Measurements from ENCODE around the gene ZWILCH.
"Not testable (repeated sequence)": the region's sequence is repeated elsewhere in the genome, so short reads cannot be mapped to it uniquely, and the experiment has no call there.

ZWILCH gene

GRCh38 chr15:66504563-66505429 is at the start of gene ZWILCH, which contains the start of gene RPL4:
Gene ZWILCH (plus strand): TSS chr15:66505326. CDS start chr15:66505339, 13 bp downstream.
Gene RPL4 (minus strand): TSS chr15:66504855. CDS start chr15:66504790, 65 bp downstream.
- DNase-seq (ENCODE audit: low read depth) = peak; percentile 77

GRCh38 chr15:66456211-66456610 is 48.9 kb upstream of the ZWILCH start:
- no peak for DNase-seq (ENCODE audit: low read depth)

DNA sequence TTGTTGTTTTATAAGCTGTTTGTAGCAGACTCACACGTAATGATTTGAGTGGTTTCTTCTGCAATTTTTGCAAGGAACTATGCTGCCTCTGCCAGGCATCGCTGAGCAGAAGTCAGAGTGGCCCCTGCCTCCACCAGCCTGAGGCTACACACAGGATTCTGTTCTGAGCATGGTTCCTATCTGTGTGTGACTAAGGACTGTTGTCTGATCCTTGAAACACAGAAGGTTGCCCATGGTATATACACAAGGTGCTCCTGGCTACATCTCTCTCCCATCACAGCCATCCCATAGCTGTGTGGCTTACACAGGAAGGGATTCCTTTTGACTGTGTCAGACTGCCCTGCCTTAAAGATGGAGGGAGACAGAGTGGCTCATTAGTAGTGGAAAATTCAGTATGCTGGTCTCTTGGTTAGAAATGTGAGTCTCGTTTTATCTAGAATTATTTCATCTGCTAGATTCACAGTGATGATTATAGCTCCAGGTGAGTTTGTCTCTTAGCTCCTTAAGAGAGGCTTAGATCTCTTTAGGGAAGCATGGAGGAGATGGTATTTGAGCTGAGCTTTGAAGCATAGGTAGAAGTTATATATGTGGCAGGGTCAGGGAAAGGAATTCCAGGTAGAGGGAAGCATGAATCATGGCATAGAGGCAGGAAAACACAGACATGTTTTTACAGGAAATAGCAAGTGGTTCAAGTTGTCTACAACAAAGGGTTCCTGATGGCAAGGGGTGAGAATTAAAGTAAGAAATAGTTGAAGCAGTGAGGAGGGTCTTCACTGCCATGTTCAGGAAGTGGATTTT is 45.1 kb upstream of the ZWILCH start:
- DNase-seq (ENCODE audit: low read depth) = no peak

DNA sequence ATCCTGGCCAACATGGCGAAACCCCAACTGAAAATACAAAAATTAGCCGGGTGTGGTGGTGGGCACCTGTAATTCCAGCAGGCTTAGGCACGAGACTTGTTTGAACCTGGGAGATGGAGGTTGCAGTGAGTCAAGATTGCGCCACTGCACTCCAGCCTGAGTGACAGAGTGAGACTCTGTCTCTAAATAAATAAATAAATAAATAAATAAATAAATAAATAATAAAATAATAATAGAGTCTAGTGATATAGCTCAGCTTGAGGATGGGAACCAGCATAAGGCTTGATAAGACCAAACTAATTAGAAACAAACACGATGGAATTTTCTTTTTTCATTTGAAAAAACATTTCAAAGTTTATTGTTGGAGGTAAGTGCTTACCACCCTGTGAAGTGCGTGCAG is 43.8 kb upstream of the ZWILCH start:
- DNase-seq (ENCODE audit: low read depth) = not testable (repeated sequence)

- DNase-seq (ENCODE audit: low read depth) = no peak
Observed at GRCh38 chr15:66461917-66462316, 43.2 kb upstream of the ZWILCH start.

GRCh38 chr15:66462627-66463026 is 42.5 kb upstream of the ZWILCH start:
- DNase-seq (ENCODE audit: low read depth) = no peak

- DNase-seq (ENCODE audit: low read depth) = not testable (repeated sequence)
Observed at GRCh38 chr15:66465294-66465693, 39.8 kb upstream of the ZWILCH start.

- not testable (repeated sequence) for DNase-seq (ENCODE audit: low read depth)
Observed at GRCh38 chr15:66467162-66468040, 37.7 kb upstream of the ZWILCH start.

DNA sequence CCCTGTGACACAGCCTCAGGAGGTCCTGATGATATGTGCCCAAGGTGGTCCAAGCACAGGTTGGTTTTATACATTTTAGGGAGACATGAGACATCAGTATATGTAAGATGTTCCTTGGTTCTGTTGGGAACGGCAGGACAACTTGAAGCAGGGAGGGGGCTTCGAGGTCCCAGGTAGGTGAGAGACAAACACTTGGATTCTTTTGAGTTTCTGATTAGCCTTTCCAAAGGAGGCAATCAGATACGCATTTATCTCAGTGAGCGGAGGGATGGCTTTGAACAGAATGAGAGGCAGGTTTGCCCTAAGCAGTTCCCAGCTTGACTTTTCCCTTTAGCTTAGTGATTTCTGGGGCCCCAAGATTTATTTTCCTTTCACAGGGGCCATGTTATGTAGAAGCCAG is 34.3 kb upstream of the ZWILCH start:
- DNase-seq (ENCODE audit: low read depth) = not testable (repeated sequence)

GRCh38 chr15:66472176-66472999 is 32.7 kb upstream of the ZWILCH start:
- peak; percentile 35 for DNase-seq (ENCODE audit: low read depth)

GRCh38 chr15:66474135-66474534 is 31.0 kb upstream of the ZWILCH start:
- no peak for DNase-seq (ENCODE audit: low read depth)

DNA sequence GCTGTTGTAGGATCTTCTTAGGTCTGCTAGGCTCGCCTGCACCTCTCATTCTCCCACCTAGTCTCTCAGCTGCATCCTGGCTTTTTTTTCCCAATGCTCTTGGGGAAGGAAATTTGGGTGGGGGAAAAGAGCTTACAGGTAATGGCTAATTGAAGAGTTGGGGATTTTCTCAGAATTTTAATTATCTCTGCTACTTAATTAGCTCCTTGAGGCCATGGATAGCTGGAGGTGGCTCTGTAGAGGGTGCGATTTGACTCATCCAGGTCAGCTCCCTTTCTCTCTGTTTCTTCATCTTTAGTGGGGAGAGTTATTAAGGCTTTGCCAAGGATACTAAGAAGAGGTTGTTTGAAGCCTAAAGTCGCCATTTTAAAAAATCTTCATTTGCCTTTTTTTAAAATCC is 30.2 kb upstream of the ZWILCH start:
- DNase-seq (ENCODE audit: low read depth) = no peak

GRCh38 chr15:66476535-66476934 is 28.6 kb upstream of the ZWILCH start:
- no peak for DNase-seq (ENCODE audit: low read depth)

DNA sequence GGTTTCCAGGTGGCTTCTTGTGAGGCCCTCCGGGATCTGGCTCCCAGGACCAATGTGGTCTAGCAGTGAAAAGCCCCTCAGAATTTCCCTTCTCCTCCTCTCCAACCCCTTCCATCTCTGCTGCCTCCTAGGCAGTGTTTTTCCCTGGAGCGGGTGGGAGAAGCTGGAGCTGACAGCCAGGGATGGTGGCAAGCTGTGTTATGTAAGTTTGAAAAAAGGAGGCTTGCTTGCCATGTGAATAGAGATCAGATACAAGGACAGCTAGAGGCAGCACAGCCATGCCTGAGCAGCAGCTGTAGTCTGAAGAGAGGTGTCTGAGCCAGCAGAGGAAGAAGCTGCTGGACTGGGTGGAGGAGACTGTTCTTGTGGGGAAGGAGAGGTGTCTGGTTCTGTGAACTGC is 28.1 kb upstream of the ZWILCH start:
- no peak for DNase-seq (ENCODE audit: low read depth)

DNA sequence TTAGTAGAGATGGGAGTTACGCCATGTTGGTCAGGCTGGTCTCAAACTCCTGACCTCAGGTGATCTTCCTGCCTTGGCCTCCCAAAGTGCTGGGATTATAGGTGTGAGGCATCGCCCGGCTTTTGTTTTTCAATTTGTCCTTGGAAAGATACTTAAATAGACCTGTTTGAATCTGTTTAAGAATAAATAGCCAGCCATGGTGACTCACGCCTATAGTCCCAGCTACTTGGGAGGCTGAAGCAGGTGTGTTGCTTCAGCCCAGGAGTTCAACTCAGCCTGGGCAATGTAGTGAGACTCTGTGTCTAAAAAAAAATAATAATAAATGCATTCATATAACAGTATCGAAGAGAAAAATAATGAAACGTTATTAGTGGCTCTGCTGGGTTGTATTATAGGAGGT is 24.9 kb upstream of the ZWILCH start:
- no peak for DNase-seq (ENCODE audit: low read depth)

- DNase-seq (ENCODE audit: low read depth) = no peak
Observed at GRCh38 chr15:66481107-66481856, 23.8 kb upstream of the ZWILCH start.

- no peak for DNase-seq (ENCODE audit: low read depth)
Observed at GRCh38 chr15:66482539-66482938, 22.6 kb upstream of the ZWILCH start.

- no peak for DNase-seq (ENCODE audit: low read depth)
Observed at GRCh38 chr15:66483131-66483566, 22.0 kb upstream of the ZWILCH start.

DNA sequence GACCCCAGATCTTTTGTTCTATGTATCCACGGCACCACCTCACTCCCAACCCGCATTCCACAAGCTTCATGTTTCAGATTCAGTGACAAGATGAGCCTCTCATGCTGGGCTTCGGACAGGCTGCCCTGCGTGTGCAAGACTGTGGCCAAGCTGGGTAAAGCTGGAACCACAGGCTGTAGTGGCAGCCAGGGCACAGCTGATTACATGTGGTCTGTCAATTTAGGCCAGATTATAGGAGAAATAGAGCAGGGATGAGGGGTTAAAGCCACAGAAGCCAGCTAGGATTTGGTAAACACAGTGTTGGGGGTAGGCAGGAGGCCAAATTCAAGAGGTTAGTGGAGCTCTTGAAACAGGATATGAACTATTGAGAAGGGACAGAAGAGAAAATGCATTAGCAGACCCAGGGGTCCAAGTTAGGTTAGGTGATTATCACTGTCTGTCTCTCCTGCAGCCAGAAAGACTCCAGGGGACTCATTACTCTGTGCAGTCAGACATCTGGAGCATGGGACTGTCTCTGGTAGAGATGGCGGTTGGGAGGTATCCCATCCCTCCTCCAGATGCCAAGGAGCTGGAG is 20.5 kb upstream of the ZWILCH start:
- DNase-seq (ENCODE audit: low read depth) = no peak

DNA sequence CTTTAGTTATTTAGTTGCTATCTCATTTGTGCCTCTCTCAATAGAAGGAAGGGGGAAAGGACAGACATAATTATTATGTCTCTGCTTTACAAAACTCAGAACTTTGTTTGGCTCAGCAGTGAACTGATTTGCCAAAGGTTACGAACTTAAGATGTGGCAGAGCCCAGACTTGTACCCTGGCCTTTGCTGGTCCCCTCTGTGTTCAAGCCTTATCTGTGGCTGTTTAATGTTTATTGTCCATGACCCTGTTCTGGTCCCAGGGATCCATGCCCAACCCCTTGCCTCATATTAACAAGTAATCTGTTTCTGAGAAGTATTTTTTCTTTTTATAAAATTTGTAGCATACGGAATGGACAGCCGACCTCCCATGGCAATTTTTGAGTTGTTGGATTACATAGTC is 18.2 kb upstream of the ZWILCH start:
- DNase-seq (ENCODE audit: low read depth) = no peak

Data from activated T-cell treated with anti-CD3 and anti-CD28 coated beads for 24 hours (primary cell).